Neuronal stem cell (in vitro differentiated cells): ENCODE results near the gene GPX2.

Experiments
- DNase-seq: peaks from one replicate; pipeline ENCODE4 v3.0.0-alpha.2; 2013; ENCODE audit warnings: low spot score
- H2AFZ ChIP-seq: one replicate; pipeline ENCODE4 v1.6.1; 2013; ENCODE audit warnings: mild to moderate bottlenecking, low read length, inconsistent platforms
- H2AK5ac ChIP-seq: 2 replicates; pipeline ENCODE4 v1.6.1; 2013; ENCODE audit warnings: low read depth, mild to moderate bottlenecking, inconsistent platforms, low read length, moderate library complexity, mixed read lengths
- H2BK120ac ChIP-seq: 2 replicates; pipeline ENCODE4 v1.6.1; 2013; ENCODE audit warnings: low read depth, mild to moderate bottlenecking, inconsistent platforms, low read length, moderate library complexity, mixed read lengths
- H2BK12ac ChIP-seq: one replicate; pipeline ENCODE4 v1.6.1; 2013; ENCODE audit warnings: low read length, inconsistent platforms
- H2BK15ac ChIP-seq: 2 replicates; pipeline ENCODE4 v1.6.1; 2013; ENCODE audit warnings: mild to moderate bottlenecking, low read length, inconsistent platforms, mixed read lengths
- H2BK5ac ChIP-seq: one replicate; pipeline ENCODE4 v1.6.1; 2013; ENCODE audit warnings: inconsistent platforms, mild to moderate bottlenecking, low read length, moderate library complexity
- H3K14ac ChIP-seq: one replicate; pipeline ENCODE4 v1.6.1; 2013; ENCODE audit warnings: low read length, inconsistent platforms
- H3K18ac ChIP-seq: 2 replicates; pipeline ENCODE4 v1.6.1; 2013; ENCODE audit warnings: low read length, inconsistent platforms
- H3K23ac ChIP-seq: 2 replicates; pipeline ENCODE4 v1.6.1; 2013; ENCODE audit warnings: low read depth, mild to moderate bottlenecking, mixed read lengths, low read length, inconsistent platforms; ENCODE audit not compliant: poor library complexity
- H3K27ac ChIP-seq: replicated peaks from 3 replicates; pipeline ENCODE4 v1.5.1; 2013; ENCODE audit warnings: low read length, inconsistent platforms
- H3K27me3 ChIP-seq, 3 experiments: 2 replicates each; pipeline ENCODE4 v1.6.1; 2013; ENCODE audit warnings: low read length in 3 of 3, mild to moderate bottlenecking in 2 of 3, inconsistent platforms in 1 of 3, low read depth in 1 of 3, mixed read lengths in 1 of 3, moderate library complexity in 1 of 3; ENCODE audit not compliant: control insufficient read depth in 3 of 3, insufficient read depth in 3 of 3
- H3K36me3 ChIP-seq, 2 donors: replicated peaks in 1 of 2; 2 replicates each; pipeline ENCODE4 v1.6.1; 2013; ENCODE audit warnings: low read length in 2 of 2; ENCODE audit not compliant: control insufficient read depth in 2 of 2, insufficient read depth in 2 of 2
- H3K4ac ChIP-seq: 2 replicates; pipeline ENCODE4 v1.6.1; 2013; ENCODE audit warnings: inconsistent platforms, mild to moderate bottlenecking, low read length, moderate library complexity
- H3K4me1 ChIP-seq, 2 donors: 1 replicate in 1 of 2; 2 replicates in 1 of 2; pipeline ENCODE4 v1.6.1; 2013; ENCODE audit warnings: low read length in 2 of 2, low read depth in 1 of 2; ENCODE audit not compliant: control insufficient read depth in 2 of 2, insufficient read depth in 1 of 2
- H3K4me2 ChIP-seq: one replicate; pipeline ENCODE4 v1.6.1; 2013; ENCODE audit warnings: mild to moderate bottlenecking, low read length, inconsistent platforms; ENCODE audit not compliant: insufficient read depth, poor library complexity, severe bottlenecking
- H3K4me3 ChIP-seq, 2 donors: 2 replicates each; pipeline ENCODE4 v1.5.1; 2013; ENCODE audit warnings: low read length in 2 of 2, mild to moderate bottlenecking in 2 of 2, inconsistent platforms in 1 of 2, moderate library complexity in 1 of 2
- H3K79me1 ChIP-seq: one replicate; pipeline ENCODE4 v1.6.1; 2013; ENCODE audit warnings: low read depth, mild to moderate bottlenecking, inconsistent platforms, low read length, moderate library complexity
- H3K9ac ChIP-seq: one replicate; pipeline ENCODE4 v1.6.1; 2013; ENCODE audit warnings: mild to moderate bottlenecking, low read depth, low read length, inconsistent platforms; ENCODE audit not compliant: poor library complexity
- H3K9me3 ChIP-seq, 2 donors: replicated peaks in 1 of 2; 2 replicates each; pipeline versions ENCODE3 to v1.6.1; 2013; ENCODE audit warnings: low read length in 2 of 2, mild to moderate bottlenecking in 2 of 2, inconsistent platforms in 1 of 2, low read depth in 1 of 2, mixed read lengths in 1 of 2, moderate library complexity in 1 of 2; ENCODE audit not compliant: control insufficient read depth in 2 of 2, insufficient read depth in 1 of 2
- H4K8ac ChIP-seq: one replicate; pipeline ENCODE4 v1.6.1; 2013; ENCODE audit warnings: low read depth, mild to moderate bottlenecking, inconsistent platforms, low read length, moderate library complexity
- H4K91ac ChIP-seq: one replicate; pipeline ENCODE4 v1.6.1; 2013; ENCODE audit warnings: low read length, low read depth, mild to moderate bottlenecking, inconsistent platforms; ENCODE audit not compliant: poor library complexity
- WGBS, 2 donors: extraction: QIAGEN DNeasy Blood & Tissue Kit; methylation state at CpG; one replicate each; pipeline ENCODE4 v1.1.7; 2013; ENCODE audit warnings: missing lambda C conversion rate in 2 of 2, mixed read lengths in 1 of 2; ENCODE audit not compliant: insufficient read length in 2 of 2, insufficient replicate concordance in 1 of 2; ENCODE audit errors: extremely low coverage in 2 of 2; 5-methylcytosine and 5-hydroxymethylcytosine counted together

The GPX2 gene

GRCh38 chr14:64931123-64931522 is 11.4 kb downstream of the GPX2 start:
- Histone ChIP-seq H3K4me3 (no peak overlapping the region), H3K27me3 (no peaks in the 10 kb centered on the region), H3K14ac (no peak overlapping the region), H3K23ac (no peak overlapping the region), H3K9ac (no peak overlapping the region), H3K4me2 (no peak overlapping the region), H2BK5ac (no peak overlapping the region), H3K36me3 (peaks cover 4 to 88% of the 10 kb centered on the region in 2 donors), H3K18ac (no peak overlapping the region), H2AK5ac (no peak overlapping the region), H3K79me1 (no peaks in the 10 kb centered on the region), H3K4me1 (peaks cover 0 to 13% of the 10 kb centered on the region in 2 donors), H4K8ac (no peak overlapping the region), H2BK15ac (no peak overlapping the region), H4K91ac (no peak overlapping the region), H2BK120ac (no peak overlapping the region), H3K4ac (no peak overlapping the region), H2BK12ac (no peak overlapping the region), H3K27ac (no peak overlapping the region), H2AFZ (no peak overlapping the region), H3K9me3 (no peaks in the 10 kb centered on the region)
- no peak for DNase-seq
- WGBS, 2 donors: no CpG with 5 or more reads among the region's 2 CpGs

- H3K4me1 ChIP-seq: peaks cover 0 to 13% of the 10 kb centered on the region in 2 donors
- H3K27ac ChIP-seq: no peak overlapping the region
- H2BK120ac ChIP-seq: no peak overlapping the region
- no peak for DNase-seq
- no peak overlapping the region for H4K8ac ChIP-seq
- H3K4me3 ChIP-seq: no peak overlapping the region
- H2AK5ac ChIP-seq: no peak overlapping the region
- H2BK12ac ChIP-seq: no peak overlapping the region
- no peak overlapping the region for H2AFZ ChIP-seq
- H3K79me1 ChIP-seq: no peaks in the 10 kb centered on the region
- H3K9me3 ChIP-seq: no peaks in the 10 kb centered on the region
- no CpG with 5 or more reads among the region's 3 CpGs for WGBS, 2 donors
- H2BK15ac ChIP-seq: no peak overlapping the region
- no peak overlapping the region for H4K91ac ChIP-seq
- H3K23ac ChIP-seq: no peak overlapping the region
- no peak overlapping the region for H3K14ac ChIP-seq
- no peak overlapping the region for H3K18ac ChIP-seq
- no peak overlapping the region for H3K9ac ChIP-seq
- H3K4me2 ChIP-seq: no peak overlapping the region
- no peak overlapping the region for H3K4ac ChIP-seq
- no peak overlapping the region for H2BK5ac ChIP-seq
- peaks cover 6 to 96% of the 10 kb centered on the region in 2 donors for H3K36me3 ChIP-seq
- no peaks in the 10 kb centered on the region for H3K27me3 ChIP-seq
Measured at GRCh38 chr14:64930085-64930843, 12.3 kb downstream of the GPX2 start.

- DNase-seq: no peak
- WGBS, 2 donors: no CpG with 5 or more reads among the region's 3 CpGs
- Histone ChIP-seq H4K8ac (no peak overlapping the region), H3K9ac (no peak overlapping the region), H3K4ac (no peak overlapping the region), H2AK5ac (no peak overlapping the region), H3K4me1 (peaks cover 0 to 13% of the 10 kb centered on the region in 2 donors), H3K79me1 (no peaks in the 10 kb centered on the region), H3K4me3 (no peak overlapping the region), H3K27me3 (no peaks in the 10 kb centered on the region), H2BK15ac (no peak overlapping the region), H3K9me3 (no peaks in the 10 kb centered on the region), H3K36me3 (peaks cover 8 to 99% of the 10 kb centered on the region in 2 donors), H4K91ac (no peak overlapping the region), H3K18ac (no peak overlapping the region), H3K4me2 (no peak overlapping the region), H2BK12ac (no peak overlapping the region), H3K23ac (no peak overlapping the region), H3K27ac (no peak overlapping the region), H2BK120ac (no peak overlapping the region), H3K14ac (no peak overlapping the region), H2BK5ac (no peak overlapping the region), H2AFZ (no peak overlapping the region)
Measured at GRCh38 chr14:64929014-64929359, 13.6 kb downstream of the GPX2 start.

DNA sequence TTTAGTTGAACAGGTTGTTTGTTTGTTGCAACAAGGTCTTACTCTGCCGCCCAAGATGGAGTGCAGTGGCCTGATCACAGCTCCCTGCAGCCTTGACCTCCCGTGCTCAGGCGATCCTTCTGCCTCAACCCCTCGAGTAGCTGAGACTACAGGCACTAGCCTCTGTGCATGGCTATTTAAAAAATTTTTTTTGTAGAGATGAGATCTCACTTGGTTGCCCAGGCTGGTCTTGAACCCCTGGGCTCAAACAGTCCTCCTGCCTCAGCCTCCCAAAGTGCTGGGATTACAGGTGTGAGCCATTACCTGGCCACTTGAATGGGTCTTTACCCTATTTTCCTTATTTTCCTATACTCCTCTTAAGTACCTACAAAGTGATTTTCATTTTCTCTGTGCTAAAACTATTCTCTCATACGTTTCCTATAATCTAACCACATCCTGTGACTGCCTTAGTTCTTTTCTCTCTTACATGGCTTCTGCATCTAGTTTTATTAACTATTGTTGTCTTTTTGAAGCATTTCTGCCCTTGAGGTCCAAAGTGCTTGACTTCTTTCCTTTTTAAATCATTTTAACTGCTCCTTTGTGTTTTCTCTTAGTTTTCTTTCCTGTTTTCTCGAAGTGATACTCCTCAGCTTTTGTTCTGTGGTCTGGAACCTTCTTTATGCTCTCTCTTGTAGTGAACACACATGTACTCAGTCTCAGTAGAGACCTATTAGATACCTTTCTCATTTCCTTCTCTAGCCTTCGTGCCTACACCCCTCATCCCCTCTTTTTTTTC is 14.1 kb downstream of the GPX2 start:
- H3K36me3 ChIP-seq: peaks cover 8 to 97% of the 10 kb centered on the region in 2 donors
- no peak overlapping the region for H2BK120ac ChIP-seq
- H4K91ac ChIP-seq: no peak overlapping the region
- H2BK12ac ChIP-seq: no peak overlapping the region
- H3K4ac ChIP-seq: no peak overlapping the region
- no peak overlapping the region for H3K23ac ChIP-seq
- no peak overlapping the region for H4K8ac ChIP-seq
- no peak overlapping the region for H2AK5ac ChIP-seq
- no peaks in the 10 kb centered on the region for H3K9me3 ChIP-seq
- WGBS, 2 donors: 100% methylated on average over 1 of the region's 7 CpGs; no CpG with 5 or more reads in 1 of the 2 donors
- no peak overlapping the region for H3K18ac ChIP-seq
- no peaks in the 10 kb centered on the region for H3K79me1 ChIP-seq
- DNase-seq: no peak
- no peak overlapping the region for H2BK5ac ChIP-seq
- H3K4me2 ChIP-seq: no peak overlapping the region
- H3K9ac ChIP-seq: no peak overlapping the region
- no peak overlapping the region for H2BK15ac ChIP-seq
- no peak overlapping the region for H3K14ac ChIP-seq
- H3K27me3 ChIP-seq: no peaks in the 10 kb centered on the region
- no peak overlapping the region for H3K4me3 ChIP-seq
- H3K4me1 ChIP-seq: peaks cover 0 to 13% of the 10 kb centered on the region in 2 donors
- no peak overlapping the region for H2AFZ ChIP-seq
- no peak overlapping the region for H3K27ac ChIP-seq
